Adrenal gland (tissue), 5 donors: Measurements from ENCODE around the gene FAM156A.
"Not testable (repeated sequence)": the region's sequence is repeated elsewhere in the genome, so short reads cannot be mapped to it uniquely, and the experiment has no call there.

Experiments used
- CTCF ChIP-seq, 6 experiments: fragments of 450-650 bp in 4 of 6; fragments of 200-600 bp in 2 of 6; sonication (generic) in 1 of 6; IDR thresholded peaks; 1 replicate in 5 of 6; 2 replicates in 1 of 6; pipeline versions ENCODE4 v1.5.1 to v1.8.0; 2016 to 2021; ENCODE audit warnings: antibody characterized with exemption in 6 of 6, mild to moderate bottlenecking in 2 of 6, moderate library complexity in 1 of 6
- POLR2A ChIP-seq, 2 donors: fragments of 450-650 bp; IDR thresholded peaks; one replicate each; pipeline ENCODE4 v1.6.1; 2017; ENCODE audit warnings: antibody characterized with exemption in 2 of 2, mild to moderate bottlenecking in 2 of 2, moderate library complexity in 1 of 2
- donor health status: DM: no; HTN: no; CAD: no.

- not testable (repeated sequence) for TF ChIP-seq POLR2A, CTCF (IDR thresholded peaks at IDR 0.05)
Measured at GRCh38 chrX:52958961-52959360, 643 bp upstream of the FAM156A start.
